Liver (tissue), 3 donors: Measurements from ENCODE around the gene RER1.

Experiments
- FOXA2 ChIP-seq: IDR thresholded peaks from 2 replicates; pipeline ENCODE4 v1.6.1; 2016; ENCODE audit warnings: antibody characterized with exemption
- GABPA ChIP-seq, 2 donors: IDR thresholded peaks in 1 of 2; conservative IDR thresholded peaks in 1 of 2; 2 replicates each; pipeline ENCODE4 v1.6.1; 2016; ENCODE audit warnings: antibody characterized with exemption in 2 of 2, mild to moderate bottlenecking in 1 of 2, moderate library complexity in 1 of 2
- JUND ChIP-seq, 2 donors: IDR thresholded peaks; 2 replicates each; pipeline ENCODE4 v1.6.1; 2016; ENCODE audit warnings: antibody characterized with exemption in 2 of 2
- MAX ChIP-seq: IDR thresholded peaks from 2 replicates; pipeline ENCODE4 v1.6.1; 2016; ENCODE audit warnings: antibody characterized with exemption
- NR2F2 ChIP-seq: IDR thresholded peaks from 2 replicates; pipeline ENCODE4 v1.6.1; 2016; ENCODE audit warnings: antibody characterized with exemption
- RAD21 ChIP-seq, 2 donors: IDR thresholded peaks; 2 replicates each; pipeline ENCODE4 v1.6.1; 2016; ENCODE audit warnings: antibody characterized with exemption in 2 of 2, mild to moderate bottlenecking in 2 of 2
- SP1 ChIP-seq: IDR thresholded peaks from 2 replicates; pipeline ENCODE4 v1.6.1; 2018; ENCODE audit warnings: antibody characterized with exemption, mild to moderate bottlenecking
- TAF1 ChIP-seq: conservative IDR thresholded peaks from 2 replicates; pipeline ENCODE4 v1.6.1; 2016; ENCODE audit warnings: antibody characterized with exemption, mild to moderate bottlenecking
- ZBTB33 ChIP-seq: IDR thresholded peaks from 2 replicates; pipeline ENCODE4 v1.6.1; 2016; ENCODE audit warnings: antibody characterized with exemption
- TF ChIP-seq, protein P1 (sequence below): fragments of 150-350 bp; IDR thresholded peaks from 2 replicates; pipeline ENCODE4 v1.5.1; 2017; ENCODE audit warnings: improper control_type of control experiment, low read depth, low read length; ENCODE audit not compliant: missing input control
- TF ChIP-seq, protein P2 (sequence below): IDR thresholded peaks from 2 replicates; pipeline ENCODE4 v1.6.1; 2016; ENCODE audit warnings: antibody characterized with exemption
- TF ChIP-seq, protein P3 (sequence below): IDR thresholded peaks from 2 replicates; pipeline ENCODE4 v1.6.1; 2016; ENCODE audit warnings: antibody characterized with exemption, mild to moderate bottlenecking
- donor health status: healthy.
- donor health status: healthy.

DNA sequence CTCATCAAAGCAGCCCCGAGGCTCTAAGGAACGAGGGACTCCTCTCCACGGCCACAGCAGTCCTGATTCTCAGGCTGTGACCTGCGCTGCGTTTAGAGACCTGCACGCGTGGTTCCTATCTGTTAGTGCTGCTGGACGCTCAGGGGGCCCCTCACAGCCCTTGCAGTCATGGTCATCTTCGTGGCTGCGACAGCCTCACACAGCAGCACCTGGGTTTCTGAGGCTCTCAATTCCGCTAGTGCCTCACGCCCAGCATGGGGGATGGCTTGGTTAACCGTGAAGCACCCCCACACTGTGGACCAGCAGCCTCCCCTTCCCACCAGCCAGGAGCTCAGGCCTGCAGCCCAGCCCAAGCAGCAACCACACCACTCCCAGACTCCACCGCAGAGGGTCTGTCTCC lies 8.1 kb upstream of the RER1 start:
- TF ChIP-seq, protein P1, sequence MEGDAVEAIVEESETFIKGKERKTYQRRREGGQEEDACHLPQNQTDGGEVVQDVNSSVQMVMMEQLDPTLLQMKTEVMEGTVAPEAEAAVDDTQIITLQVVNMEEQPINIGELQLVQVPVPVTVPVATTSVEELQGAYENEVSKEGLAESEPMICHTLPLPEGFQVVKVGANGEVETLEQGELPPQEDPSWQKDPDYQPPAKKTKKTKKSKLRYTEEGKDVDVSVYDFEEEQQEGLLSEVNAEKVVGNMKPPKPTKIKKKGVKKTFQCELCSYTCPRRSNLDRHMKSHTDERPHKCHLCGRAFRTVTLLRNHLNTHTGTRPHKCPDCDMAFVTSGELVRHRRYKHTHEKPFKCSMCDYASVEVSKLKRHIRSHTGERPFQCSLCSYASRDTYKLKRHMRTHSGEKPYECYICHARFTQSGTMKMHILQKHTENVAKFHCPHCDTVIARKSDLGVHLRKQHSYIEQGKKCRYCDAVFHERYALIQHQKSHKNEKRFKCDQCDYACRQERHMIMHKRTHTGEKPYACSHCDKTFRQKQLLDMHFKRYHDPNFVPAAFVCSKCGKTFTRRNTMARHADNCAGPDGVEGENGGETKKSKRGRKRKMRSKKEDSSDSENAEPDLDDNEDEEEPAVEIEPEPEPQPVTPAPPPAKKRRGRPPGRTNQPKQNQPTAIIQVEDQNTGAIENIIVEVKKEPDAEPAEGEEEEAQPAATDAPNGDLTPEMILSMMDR = no peak
- TF ChIP-seq, protein P2, sequence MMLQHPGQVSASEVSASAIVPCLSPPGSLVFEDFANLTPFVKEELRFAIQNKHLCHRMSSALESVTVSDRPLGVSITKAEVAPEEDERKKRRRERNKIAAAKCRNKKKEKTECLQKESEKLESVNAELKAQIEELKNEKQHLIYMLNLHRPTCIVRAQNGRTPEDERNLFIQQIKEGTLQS = no peak
- TF ChIP-seq TAF1 (no peak), ZBTB33 (no peak), RAD21 (IDR thresholded peaks at IDR 0.05) (no peak), JUND (IDR thresholded peaks at IDR 0.05) (no peak), FOXA2 (no peak), MAX (no peak), GABPA (IDR thresholded peaks at IDR 0.05 in 1 of 2, conservative IDR thresholded peaks at IDR 0.05 in 1 of 2) (no peak), NR2F2 (no peak), SP1 (no peak)
- TF ChIP-seq, protein P3, sequence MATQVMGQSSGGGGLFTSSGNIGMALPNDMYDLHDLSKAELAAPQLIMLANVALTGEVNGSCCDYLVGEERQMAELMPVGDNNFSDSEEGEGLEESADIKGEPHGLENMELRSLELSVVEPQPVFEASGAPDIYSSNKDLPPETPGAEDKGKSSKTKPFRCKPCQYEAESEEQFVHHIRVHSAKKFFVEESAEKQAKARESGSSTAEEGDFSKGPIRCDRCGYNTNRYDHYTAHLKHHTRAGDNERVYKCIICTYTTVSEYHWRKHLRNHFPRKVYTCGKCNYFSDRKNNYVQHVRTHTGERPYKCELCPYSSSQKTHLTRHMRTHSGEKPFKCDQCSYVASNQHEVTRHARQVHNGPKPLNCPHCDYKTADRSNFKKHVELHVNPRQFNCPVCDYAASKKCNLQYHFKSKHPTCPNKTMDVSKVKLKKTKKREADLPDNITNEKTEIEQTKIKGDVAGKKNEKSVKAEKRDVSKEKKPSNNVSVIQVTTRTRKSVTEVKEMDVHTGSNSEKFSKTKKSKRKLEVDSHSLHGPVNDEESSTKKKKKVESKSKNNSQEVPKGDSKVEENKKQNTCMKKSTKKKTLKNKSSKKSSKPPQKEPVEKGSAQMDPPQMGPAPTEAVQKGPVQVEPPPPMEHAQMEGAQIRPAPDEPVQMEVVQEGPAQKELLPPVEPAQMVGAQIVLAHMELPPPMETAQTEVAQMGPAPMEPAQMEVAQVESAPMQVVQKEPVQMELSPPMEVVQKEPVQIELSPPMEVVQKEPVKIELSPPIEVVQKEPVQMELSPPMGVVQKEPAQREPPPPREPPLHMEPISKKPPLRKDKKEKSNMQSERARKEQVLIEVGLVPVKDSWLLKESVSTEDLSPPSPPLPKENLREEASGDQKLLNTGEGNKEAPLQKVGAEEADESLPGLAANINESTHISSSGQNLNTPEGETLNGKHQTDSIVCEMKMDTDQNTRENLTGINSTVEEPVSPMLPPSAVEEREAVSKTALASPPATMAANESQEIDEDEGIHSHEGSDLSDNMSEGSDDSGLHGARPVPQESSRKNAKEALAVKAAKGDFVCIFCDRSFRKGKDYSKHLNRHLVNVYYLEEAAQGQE = no peak
